GM12878 (cell line): ENCODE data around the gene ITGA5. TPM values are rescaled to one million over a fixed set of nuclear protein-coding genes. Genes with fewer than 3 reads are reported as not detected.

Source experiments
- ATAC-seq: fragments of 200-7000 bp; cut with Tn5 transposase; 3 replicates; pipeline ENCODE4 v1.9.1; 2020; ENCODE audit warnings: mild to moderate bottlenecking, moderate library complexity
- BruUV-seq: library from RNA; stranded (reverse); fragments of 400-500 nt; replicated peaks from 2 replicates; lab custom pipeline; 2021; lab: Mats Ljungman, UMichigan
- CTCF ChIA-PET: fragments of 300-600 bp; sonication (Branson Sonifier 250); formaldehyde crosslinking; extraction: SDS; loops from one replicate; lab custom pipeline; 2021; ENCODE audit warnings: inconsistent platforms; lab: Yijun Ruan, JAX
- POLR2A ChIA-PET: fragments of 350-600 bp; formaldehyde crosslinking; extraction: SDS; loops from one replicate; lab custom pipeline; 2021; ENCODE audit warnings: inconsistent platforms; lab: Charles Lee
- RAD21 ChIA-PET: fragments of 300-600 bp; sonication (Branson Sonifier 250); formaldehyde crosslinking; loops from one replicate; lab custom pipeline; 2023; ENCODE audit warnings: antibody characterized with exemption; ENCODE audit not compliant: unreplicated experiment; lab: Charles Lee
- SMC1A ChIA-PET: fragments of 300-600 bp; sonication (Branson Sonifier 250); formaldehyde crosslinking; loops from one replicate; lab custom pipeline; 2023; ENCODE audit not compliant: unreplicated experiment, uncharacterized antibody; lab: Charles Lee
- DNase-seq: peaks from one replicate; pipeline ENCODE4 v3.0.0-alpha.2; 2011; ENCODE audit warnings: low read depth, low spot score
- FAIRE-seq: peaks from 3 replicates; lab custom pipeline; 2011; peaks lifted over from hg19 to GRCh38; lab: Jason Lieb, UNC
- H2AFZ ChIP-seq: 2 replicates; pipeline ENCODE4 v1.6.0; 2011; ENCODE audit warnings: low read depth, low read length, control low read depth; ENCODE audit not compliant: control insufficient read depth
- H3K27ac ChIP-seq: 2 replicates; pipeline ENCODE4 v1.5.1; 2011; ENCODE audit warnings: control low read depth; ENCODE audit not compliant: control insufficient read depth, insufficient read depth
- H3K27me3 ChIP-seq, 2 experiments: replicated peaks in 1 of 2; 2 replicates each; pipeline versions ENCODE4 v1.6.0 to v1.6.1; 2011; ENCODE audit warnings: low read length in 1 of 2; ENCODE audit not compliant: control insufficient read depth in 2 of 2, insufficient read depth in 2 of 2
- H3K36me3 ChIP-seq, 2 experiments: 2 replicates each; pipeline ENCODE4 v1.5.1; 2011; ENCODE audit warnings: low read length in 1 of 2; ENCODE audit not compliant: control insufficient read depth in 2 of 2, insufficient read depth in 2 of 2
- H3K4me1 ChIP-seq: 2 replicates; pipeline ENCODE4 v1.6.1; 2011; ENCODE audit warnings: mild to moderate bottlenecking, low read length, moderate library complexity, mixed read lengths; ENCODE audit not compliant: control insufficient read depth, insufficient read depth
- H3K4me2 ChIP-seq: 2 replicates; pipeline ENCODE4 v1.6.0; 2011; ENCODE audit warnings: control low read depth; ENCODE audit not compliant: control insufficient read depth, insufficient read depth
- H3K4me3 ChIP-seq: fragments of 200-600 bp; sonication (generic); 2 replicates; pipeline ENCODE4 v1.5.1; 2016
- H3K79me2 ChIP-seq: 2 replicates; pipeline ENCODE4 v1.6.0; 2011; ENCODE audit warnings: low read length; ENCODE audit not compliant: control insufficient read depth, insufficient read depth
- H3K9ac ChIP-seq: 2 replicates; pipeline ENCODE4 v1.8.0; 2011; ENCODE audit warnings: low read length, control low read depth, mixed read lengths; ENCODE audit not compliant: control insufficient read depth, insufficient read depth
- H3K9me3 ChIP-seq: replicated peaks from 3 replicates; pipeline ENCODE4 v1.5.1; 2011; ENCODE audit warnings: mild to moderate bottlenecking, low read length; ENCODE audit not compliant: control insufficient read depth, insufficient read depth
- H4K20me1 ChIP-seq: 2 replicates; pipeline ENCODE4 v1.6.0; 2011; ENCODE audit not compliant: control insufficient read depth, insufficient read depth
- BACH1 ChIP-seq: fragments of 450-650 bp; IDR thresholded peaks from 2 replicates; pipeline ENCODE4 v1.6.1; 2017; ENCODE audit warnings: mild to moderate bottlenecking, borderline replicate concordance
- ESRRA ChIP-seq: IDR thresholded peaks from 2 replicates; pipeline ENCODE4 v1.6.1; 2012; ENCODE audit warnings: mild to moderate bottlenecking, low read length, improper control_type of control experiment
- IKZF1 ChIP-seq: fragments of 450-650 bp; conservative IDR thresholded peaks from 2 replicates; pipeline ENCODE4 v1.6.1; 2017; ENCODE audit warnings: antibody characterized with exemption, mild to moderate bottlenecking
- MEF2B ChIP-seq: fragments of 450-650 bp; IDR thresholded peaks from 2 replicates; pipeline ENCODE4 v1.6.1; 2018; ENCODE audit warnings: mild to moderate bottlenecking, moderate library complexity; ENCODE audit not compliant: partially characterized antibody, poor library complexity, severe bottlenecking
- NFYB ChIP-seq: IDR thresholded peaks from 2 replicates; pipeline ENCODE4 v1.6.1; 2011; ENCODE audit warnings: low read depth, mild to moderate bottlenecking, low read length, improper control_type of control experiment, moderate library complexity; ENCODE audit not compliant: insufficient read depth
- NR2F1 ChIP-seq: fragments of 450-650 bp; conservative IDR thresholded peaks from 2 replicates; pipeline ENCODE4 v1.6.1; 2017; ENCODE audit warnings: mild to moderate bottlenecking
- RELB ChIP-seq: fragments of 450-650 bp; IDR thresholded peaks from 2 replicates; pipeline ENCODE4 v1.6.1; 2017; ENCODE audit warnings: low read depth, mild to moderate bottlenecking, moderate library complexity
- TAF1 ChIP-seq: IDR thresholded peaks from 2 replicates; pipeline ENCODE4 v1.6.1; 2011; ENCODE audit warnings: mild to moderate bottlenecking, low read depth, low read length, borderline replicate concordance
- ZBTB11 ChIP-seq: fragments of 450-650 bp; formaldehyde crosslinking; IDR thresholded peaks from 2 replicates; pipeline ENCODE4 v1.5.0; 2022; ENCODE audit warnings: mild to moderate bottlenecking, missing genetic modification characterization
- WGBS: methylation state at CpG from one replicate; pipeline ENCODE4 v1.1.6; 2016; ENCODE audit warnings: low lambda C conversion rate; ENCODE audit not compliant: insufficient replicate concordance, insufficient coverage; ENCODE audit errors: missing lambda C conversion rate; 5-methylcytosine and 5-hydroxymethylcytosine counted together
- in situ Hi-C: fragments of 300-500 bp; cut with MboI; formaldehyde crosslinking; loops from 9 replicates; pipeline ENCODE4 v1.14.3; 2018; ENCODE audit warnings: mixed read lengths
- intact Hi-C: fragments of 100-400 bp; cut with micrococcal nuclease; formaldehyde crosslinking; loops from one replicate; pipeline ENCODE4 v1.14.2; 2022; ENCODE audit not compliant: unreplicated experiment
- polyA plus RNA-seq, 11 experiments: library from polyadenylated mRNA; depleted of rRNA in 4 of 11; unstranded in 6 of 11; stranded (reverse) in 5 of 11; fragments of >200 nt; fragmentation: Nextera tagmentation in 4 of 11; fragmentation: Illumina TruSeq in 1 of 11; extraction: Ambion mirVana in 4 of 11; extraction: Trizol in 1 of 11; gene quantifications; 1 replicate in 1 of 11; 2 replicates in 10 of 11; pipeline versions ENCODE4 v1.2.1 to v1.2.3, GENCODE V29; 2011 to 2016; ENCODE audit warnings: inconsistent platforms in 2 of 11, missing spikeins in 2 of 11, low read depth in 1 of 11
- total RNA-seq, 4 experiments: library from RNA; depleted of rRNA in 3 of 4; stranded (reverse); fragments of >200 nt in 3 of 4; fragmentation: Illumina TruSeq in 1 of 4; extraction: Trizol in 1 of 4; gene quantifications; 2 replicates each; pipeline versions ENCODE4 v1.2.1 to v1.2.3, GENCODE V29; 2013 to 2021
- TF ChIP-seq, protein P1 (sequence below): IDR thresholded peaks from 2 replicates; pipeline ENCODE4 v1.6.1; 2012; ENCODE audit warnings: improper control_type of control experiment, low read depth, low read length; ENCODE audit not compliant: insufficient replicate concordance

Gene ITGA5
- total and polyA plus RNA-seq, 10 of the 15 experiments (the other 5 are each of a cell fraction or from before 2014, with no cell fraction given), result 0.15 to 22.5 (median 0.61) TPM

DNA sequence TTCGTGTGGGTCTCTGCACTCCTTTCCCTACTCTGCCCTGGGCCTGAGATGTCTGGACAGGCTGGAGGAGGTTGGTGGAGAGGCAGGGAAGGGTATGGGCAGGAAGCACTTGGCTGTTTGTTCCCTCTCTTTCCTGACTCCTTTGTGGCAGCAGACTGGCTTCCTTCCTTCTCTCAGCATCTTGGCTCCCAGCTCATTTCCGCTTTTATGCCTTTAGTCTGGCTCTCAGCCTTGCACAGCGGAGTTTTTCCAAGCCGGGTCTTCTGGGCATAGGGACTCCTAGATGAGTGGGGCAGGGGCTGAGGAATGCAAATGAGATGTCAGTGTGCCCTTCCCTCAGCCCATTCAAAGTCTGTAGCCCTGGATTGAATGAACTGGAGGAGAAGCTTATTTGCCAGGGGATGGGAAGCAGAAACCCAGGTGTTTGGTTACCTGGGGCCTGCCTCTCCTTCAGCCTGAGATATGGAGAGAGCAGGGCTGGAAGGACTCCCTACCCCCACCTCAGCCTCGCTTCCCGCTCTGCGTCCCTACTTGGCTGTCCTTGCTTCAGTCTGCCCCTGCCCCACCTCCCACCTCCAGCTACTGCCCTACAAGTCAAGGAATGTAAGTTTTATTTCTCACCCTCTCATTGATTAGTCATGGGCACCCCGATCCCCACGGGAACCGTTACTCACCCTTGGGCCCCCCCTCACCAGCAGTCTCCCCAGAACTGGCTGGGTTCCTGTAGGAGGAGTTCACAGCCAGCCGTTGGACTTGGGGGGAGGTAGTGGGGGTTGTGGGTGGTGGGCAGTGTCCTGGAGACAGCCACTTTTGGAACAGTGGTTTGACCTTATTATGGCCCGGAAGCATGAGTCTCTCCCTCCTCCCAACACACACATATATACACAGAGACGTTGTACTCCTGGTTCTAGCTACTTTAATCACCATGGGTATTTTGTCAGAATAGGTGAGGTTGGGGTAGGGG, 9.3 kb upstream of the ITGA5 start:
- ATAC-seq, result 0 out of 3 replicates have a peak, but pooled peaks have one; percentile 16
- Histone ChIP-seq H3K4me3 (no peak overlapping the region), H3K79me2 (no peaks in the 10 kb centered on the region), H3K27ac (no peak overlapping the region), H3K9me3 (no peaks in the 10 kb centered on the region), H3K9ac (no peak overlapping the region), H3K27me3 (peaks cover 7 to 16% of the 10 kb centered on the region in 2 experiments), H3K4me2 (no peak overlapping the region), H2AFZ (no peak overlapping the region), H4K20me1 (no peaks in the 10 kb centered on the region), H3K4me1 (peaks cover 5% of the 10 kb centered on the region), H3K36me3 (no peaks in the 10 kb centered on the region)
- intact Hi-C loops, result no loop called here
- BruUV-seq, result no TSS peak
- ChIA-PET POLR2A (interaction anchor here (0.6 to 3.3 kb wide), 7 partner anchors 9 to 204 kb away, joined by 3 to 10 read pairs (median 3); no protein-coding TSS in a partner anchor), SMC1A (interaction anchor here (1.3 to 21.0 kb wide), 5 partner anchors 10 to 27 kb away, joined by 3 to 469 read pairs (median 12); no protein-coding TSS in a partner anchor), CTCF (interaction anchor here (0.8 to 33.3 kb wide), 7 partner anchors 8 to 48 kb away, joined by 3 to 1071 read pairs (median 4); no protein-coding TSS in a partner anchor), RAD21 (interaction anchor here (0.9 to 3.5 kb wide), 5 partner anchors 10 to 32 kb away, joined by 3 to 28 read pairs (median 9); no protein-coding TSS in a partner anchor)
- TF ChIP-seq TAF1 (no peak), NR2F1 (0 out of 2 replicates have a peak, but pooled peaks have one; percentile 32), BACH1 (no peak), ESRRA (no peak), MEF2B (peak; percentile 71), NFYB (no peak), IKZF1 (no peak), ZBTB11 (CRISPR knock-in tag) (no peak), RELB (no peak)
- TF ChIP-seq, protein P1, sequence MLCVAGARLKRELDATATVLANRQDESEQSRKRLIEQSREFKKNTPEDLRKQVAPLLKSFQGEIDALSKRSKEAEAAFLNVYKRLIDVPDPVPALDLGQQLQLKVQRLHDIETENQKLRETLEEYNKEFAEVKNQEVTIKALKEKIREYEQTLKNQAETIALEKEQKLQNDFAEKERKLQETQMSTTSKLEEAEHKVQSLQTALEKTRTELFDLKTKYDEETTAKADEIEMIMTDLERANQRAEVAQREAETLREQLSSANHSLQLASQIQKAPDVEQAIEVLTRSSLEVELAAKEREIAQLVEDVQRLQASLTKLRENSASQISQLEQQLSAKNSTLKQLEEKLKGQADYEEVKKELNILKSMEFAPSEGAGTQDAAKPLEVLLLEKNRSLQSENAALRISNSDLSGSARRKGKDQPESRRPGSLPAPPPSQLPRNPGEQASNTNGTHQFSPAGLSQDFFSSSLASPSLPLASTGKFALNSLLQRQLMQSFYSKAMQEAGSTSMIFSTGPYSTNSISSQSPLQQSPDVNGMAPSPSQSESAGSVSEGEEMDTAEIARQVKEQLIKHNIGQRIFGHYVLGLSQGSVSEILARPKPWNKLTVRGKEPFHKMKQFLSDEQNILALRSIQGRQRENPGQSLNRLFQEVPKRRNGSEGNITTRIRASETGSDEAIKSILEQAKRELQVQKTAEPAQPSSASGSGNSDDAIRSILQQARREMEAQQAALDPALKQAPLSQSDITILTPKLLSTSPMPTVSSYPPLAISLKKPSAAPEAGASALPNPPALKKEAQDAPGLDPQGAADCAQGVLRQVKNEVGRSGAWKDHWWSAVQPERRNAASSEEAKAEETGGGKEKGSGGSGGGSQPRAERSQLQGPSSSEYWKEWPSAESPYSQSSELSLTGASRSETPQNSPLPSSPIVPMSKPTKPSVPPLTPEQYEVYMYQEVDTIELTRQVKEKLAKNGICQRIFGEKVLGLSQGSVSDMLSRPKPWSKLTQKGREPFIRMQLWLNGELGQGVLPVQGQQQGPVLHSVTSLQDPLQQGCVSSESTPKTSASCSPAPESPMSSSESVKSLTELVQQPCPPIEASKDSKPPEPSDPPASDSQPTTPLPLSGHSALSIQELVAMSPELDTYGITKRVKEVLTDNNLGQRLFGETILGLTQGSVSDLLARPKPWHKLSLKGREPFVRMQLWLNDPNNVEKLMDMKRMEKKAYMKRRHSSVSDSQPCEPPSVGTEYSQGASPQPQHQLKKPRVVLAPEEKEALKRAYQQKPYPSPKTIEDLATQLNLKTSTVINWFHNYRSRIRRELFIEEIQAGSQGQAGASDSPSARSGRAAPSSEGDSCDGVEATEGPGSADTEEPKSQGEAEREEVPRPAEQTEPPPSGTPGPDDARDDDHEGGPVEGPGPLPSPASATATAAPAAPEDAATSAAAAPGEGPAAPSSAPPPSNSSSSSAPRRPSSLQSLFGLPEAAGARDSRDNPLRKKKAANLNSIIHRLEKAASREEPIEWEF, result no peak
- in situ Hi-C loops, result no loop called here
- no peak for DNase-seq
- no peak for FAIRE-seq
- WGBS, result 36% methylated on average over 13 of the region's 13 CpGs
